Fibroblast of pulmonary artery (primary cell): Measurements from ENCODE around the gene PRPF6.

ENCODE experiments used
- DNase-seq: peaks from one replicate; pipeline ENCODE4 v3.0.0-alpha.2; 2010; ENCODE audit warnings: low read depth
- H3K4me3 ChIP-seq: replicated peaks from 2 replicates; pipeline ENCODE4 v1.5.1; 2011; ENCODE audit warnings: low read depth, mild to moderate bottlenecking, control low read depth, low read length, moderate library complexity
- CTCF ChIP-seq: IDR thresholded peaks from 2 replicates; pipeline ENCODE4 v1.5.1; 2011; ENCODE audit warnings: mild to moderate bottlenecking, control low read depth, low read length, inconsistent platforms; ENCODE audit errors: missing control alignments

Gene PRPF6

GRCh38 chr20:63962426-63963347, 18.2 kb upstream of the PRPF6 start:
- no peak overlapping the region for H3K4me3 ChIP-seq
- no peak for DNase-seq
- no peak for TF ChIP-seq CTCF

DNA sequence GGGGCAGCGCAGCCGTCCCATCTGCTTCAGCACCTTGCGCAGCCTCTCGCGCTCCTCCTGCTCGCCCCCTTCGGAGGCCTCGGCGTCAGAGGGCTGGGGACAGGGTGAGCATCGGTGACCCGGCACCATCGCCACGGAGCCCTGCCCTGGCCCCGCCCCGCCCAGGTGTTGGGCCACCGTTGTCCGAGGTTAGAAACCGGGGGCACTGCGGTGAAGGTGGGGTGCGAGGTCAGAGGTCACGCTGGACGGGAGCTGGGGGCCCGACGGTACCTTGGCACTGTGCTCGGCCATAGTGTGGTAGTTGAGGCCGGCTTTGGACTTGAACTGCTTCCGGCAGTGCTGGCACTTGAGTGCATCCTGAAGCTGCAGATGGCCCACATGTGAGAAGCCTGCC, 17.6 kb upstream of the PRPF6 start:
- TF ChIP-seq CTCF, result no peak
- DNase-seq, result no peak
- H3K4me3 ChIP-seq, result no peak overlapping the region

DNA sequence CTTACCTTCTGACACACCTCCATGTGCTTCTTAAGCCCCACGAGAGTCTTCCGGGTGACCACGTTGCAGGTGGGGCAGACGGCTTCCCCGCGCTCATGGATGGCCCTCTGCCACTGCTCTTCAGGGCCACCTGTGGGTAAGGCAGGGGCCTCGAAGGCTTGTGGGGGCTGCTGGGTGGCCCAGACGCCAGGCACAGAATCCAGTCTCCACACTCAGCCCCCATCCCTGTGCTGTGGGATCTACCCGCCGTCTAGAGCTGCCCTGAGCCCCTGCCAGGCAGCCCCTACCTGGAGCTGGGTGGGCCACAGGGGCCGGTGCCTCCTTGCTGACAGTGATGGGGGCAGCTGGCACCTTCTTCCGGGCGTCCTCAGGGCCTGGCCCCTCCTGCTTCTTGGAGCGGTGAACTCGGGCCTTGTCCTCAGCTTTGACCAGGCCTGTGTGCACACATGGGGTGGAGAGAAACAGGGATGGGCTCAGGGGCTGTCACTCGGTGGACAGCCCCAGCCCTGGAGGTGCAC, 17.1 kb upstream of the PRPF6 start:
- no peak for DNase-seq
- no peak for TF ChIP-seq CTCF
- no peak overlapping the region for H3K4me3 ChIP-seq

DNA sequence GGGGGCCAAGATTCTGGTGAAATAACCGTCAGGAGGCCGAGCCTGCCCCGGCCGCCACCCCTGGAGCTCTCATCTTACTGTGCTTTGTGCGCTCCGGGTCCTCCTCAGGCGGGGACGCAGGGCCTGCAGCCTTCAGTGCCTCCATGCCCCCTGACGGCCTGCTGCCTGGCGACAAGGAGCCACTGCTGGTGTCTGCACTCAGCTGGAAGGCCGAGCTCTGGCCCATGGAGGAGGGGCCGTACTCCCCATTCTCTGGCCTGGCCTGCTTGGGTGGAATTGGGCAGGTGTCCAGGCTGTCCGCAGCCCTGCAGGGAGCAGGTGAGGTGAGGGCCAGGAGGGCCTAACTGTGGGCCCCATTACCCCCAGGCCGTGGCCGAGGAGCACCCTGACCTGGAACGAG, 16.5 kb upstream of the PRPF6 start:
- DNase-seq, result no peak
- no peak overlapping the region for H3K4me3 ChIP-seq
- no peak for TF ChIP-seq CTCF

- TF ChIP-seq CTCF, result no peak
- DNase-seq, result no peak
- H3K4me3 ChIP-seq, result no peak overlapping the region
These were observed 14.6 kb upstream of the PRPF6 start for GRCh38 chr20:63966172-63966943.

- no peak overlapping the region for H3K4me3 ChIP-seq
- no peak for TF ChIP-seq CTCF
These were observed 14.0 kb upstream of the PRPF6 start for GRCh38 chr20:63966944-63967322.

More at GRCh38 chr20:63966944-63967322, 14.0 kb upstream of the PRPF6 start:
- DNase-seq, result no peak
